ENCODE data around the gene SLC25A38.

DNA sequence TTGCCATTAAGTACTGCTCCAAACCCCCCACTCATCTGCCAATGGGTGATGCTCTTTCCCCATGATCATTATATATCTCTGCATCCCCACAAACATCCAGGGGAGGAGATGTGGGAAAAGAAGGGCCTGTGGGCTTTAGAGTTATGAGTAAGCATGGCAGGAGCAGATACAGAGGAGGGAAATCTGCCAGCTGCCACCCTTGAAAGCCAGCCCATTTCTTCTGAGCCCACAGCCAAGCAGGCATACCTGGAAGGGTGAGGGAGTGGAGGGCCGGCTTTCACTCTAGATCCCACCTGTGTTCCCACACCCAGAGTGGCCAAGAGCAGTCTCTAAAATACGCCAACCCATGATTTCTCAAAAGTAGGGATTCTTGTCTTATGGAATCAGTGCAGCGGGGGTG, 1.7 kb upstream of the SLC25A38 start:
- TF ChIP-seq, protein P1, sequence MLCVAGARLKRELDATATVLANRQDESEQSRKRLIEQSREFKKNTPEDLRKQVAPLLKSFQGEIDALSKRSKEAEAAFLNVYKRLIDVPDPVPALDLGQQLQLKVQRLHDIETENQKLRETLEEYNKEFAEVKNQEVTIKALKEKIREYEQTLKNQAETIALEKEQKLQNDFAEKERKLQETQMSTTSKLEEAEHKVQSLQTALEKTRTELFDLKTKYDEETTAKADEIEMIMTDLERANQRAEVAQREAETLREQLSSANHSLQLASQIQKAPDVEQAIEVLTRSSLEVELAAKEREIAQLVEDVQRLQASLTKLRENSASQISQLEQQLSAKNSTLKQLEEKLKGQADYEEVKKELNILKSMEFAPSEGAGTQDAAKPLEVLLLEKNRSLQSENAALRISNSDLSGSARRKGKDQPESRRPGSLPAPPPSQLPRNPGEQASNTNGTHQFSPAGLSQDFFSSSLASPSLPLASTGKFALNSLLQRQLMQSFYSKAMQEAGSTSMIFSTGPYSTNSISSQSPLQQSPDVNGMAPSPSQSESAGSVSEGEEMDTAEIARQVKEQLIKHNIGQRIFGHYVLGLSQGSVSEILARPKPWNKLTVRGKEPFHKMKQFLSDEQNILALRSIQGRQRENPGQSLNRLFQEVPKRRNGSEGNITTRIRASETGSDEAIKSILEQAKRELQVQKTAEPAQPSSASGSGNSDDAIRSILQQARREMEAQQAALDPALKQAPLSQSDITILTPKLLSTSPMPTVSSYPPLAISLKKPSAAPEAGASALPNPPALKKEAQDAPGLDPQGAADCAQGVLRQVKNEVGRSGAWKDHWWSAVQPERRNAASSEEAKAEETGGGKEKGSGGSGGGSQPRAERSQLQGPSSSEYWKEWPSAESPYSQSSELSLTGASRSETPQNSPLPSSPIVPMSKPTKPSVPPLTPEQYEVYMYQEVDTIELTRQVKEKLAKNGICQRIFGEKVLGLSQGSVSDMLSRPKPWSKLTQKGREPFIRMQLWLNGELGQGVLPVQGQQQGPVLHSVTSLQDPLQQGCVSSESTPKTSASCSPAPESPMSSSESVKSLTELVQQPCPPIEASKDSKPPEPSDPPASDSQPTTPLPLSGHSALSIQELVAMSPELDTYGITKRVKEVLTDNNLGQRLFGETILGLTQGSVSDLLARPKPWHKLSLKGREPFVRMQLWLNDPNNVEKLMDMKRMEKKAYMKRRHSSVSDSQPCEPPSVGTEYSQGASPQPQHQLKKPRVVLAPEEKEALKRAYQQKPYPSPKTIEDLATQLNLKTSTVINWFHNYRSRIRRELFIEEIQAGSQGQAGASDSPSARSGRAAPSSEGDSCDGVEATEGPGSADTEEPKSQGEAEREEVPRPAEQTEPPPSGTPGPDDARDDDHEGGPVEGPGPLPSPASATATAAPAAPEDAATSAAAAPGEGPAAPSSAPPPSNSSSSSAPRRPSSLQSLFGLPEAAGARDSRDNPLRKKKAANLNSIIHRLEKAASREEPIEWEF (IDR thresholded peaks at IDR 0.05; ENCODE audit: insufficient replicate concordance, low read depth, low read length), result no peak
- TF ChIP-seq, protein P2, sequence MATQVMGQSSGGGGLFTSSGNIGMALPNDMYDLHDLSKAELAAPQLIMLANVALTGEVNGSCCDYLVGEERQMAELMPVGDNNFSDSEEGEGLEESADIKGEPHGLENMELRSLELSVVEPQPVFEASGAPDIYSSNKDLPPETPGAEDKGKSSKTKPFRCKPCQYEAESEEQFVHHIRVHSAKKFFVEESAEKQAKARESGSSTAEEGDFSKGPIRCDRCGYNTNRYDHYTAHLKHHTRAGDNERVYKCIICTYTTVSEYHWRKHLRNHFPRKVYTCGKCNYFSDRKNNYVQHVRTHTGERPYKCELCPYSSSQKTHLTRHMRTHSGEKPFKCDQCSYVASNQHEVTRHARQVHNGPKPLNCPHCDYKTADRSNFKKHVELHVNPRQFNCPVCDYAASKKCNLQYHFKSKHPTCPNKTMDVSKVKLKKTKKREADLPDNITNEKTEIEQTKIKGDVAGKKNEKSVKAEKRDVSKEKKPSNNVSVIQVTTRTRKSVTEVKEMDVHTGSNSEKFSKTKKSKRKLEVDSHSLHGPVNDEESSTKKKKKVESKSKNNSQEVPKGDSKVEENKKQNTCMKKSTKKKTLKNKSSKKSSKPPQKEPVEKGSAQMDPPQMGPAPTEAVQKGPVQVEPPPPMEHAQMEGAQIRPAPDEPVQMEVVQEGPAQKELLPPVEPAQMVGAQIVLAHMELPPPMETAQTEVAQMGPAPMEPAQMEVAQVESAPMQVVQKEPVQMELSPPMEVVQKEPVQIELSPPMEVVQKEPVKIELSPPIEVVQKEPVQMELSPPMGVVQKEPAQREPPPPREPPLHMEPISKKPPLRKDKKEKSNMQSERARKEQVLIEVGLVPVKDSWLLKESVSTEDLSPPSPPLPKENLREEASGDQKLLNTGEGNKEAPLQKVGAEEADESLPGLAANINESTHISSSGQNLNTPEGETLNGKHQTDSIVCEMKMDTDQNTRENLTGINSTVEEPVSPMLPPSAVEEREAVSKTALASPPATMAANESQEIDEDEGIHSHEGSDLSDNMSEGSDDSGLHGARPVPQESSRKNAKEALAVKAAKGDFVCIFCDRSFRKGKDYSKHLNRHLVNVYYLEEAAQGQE (IDR thresholded peaks at IDR 0.05; ENCODE audit: low read depth, low read length), result no peak
- TF ChIP-seq CTCF (IDR thresholded peaks at IDR 0.05 in 2 of 3, conservative IDR thresholded peaks at IDR 0.05 in 1 of 3; ENCODE audit: control insufficient read depth in 2 of 3, extremely low read depth in 1 of 3, insufficient read depth in 1 of 3, low read depth in 3 of 3, low read length in 3 of 3) (no peak), POLR2AphosphoS2 (IDR thresholded peaks at IDR 0.05; ENCODE audit: low read depth, low read length) (no peak), NFYA (IDR thresholded peaks at IDR 0.05; ENCODE audit: borderline replicate concordance, low read depth, low read length) (no peak)
- TF ChIP-seq, protein P3, sequence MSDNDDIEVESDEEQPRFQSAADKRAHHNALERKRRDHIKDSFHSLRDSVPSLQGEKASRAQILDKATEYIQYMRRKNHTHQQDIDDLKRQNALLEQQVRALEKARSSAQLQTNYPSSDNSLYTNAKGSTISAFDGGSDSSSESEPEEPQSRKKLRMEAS (IDR thresholded peaks at IDR 0.05; ENCODE audit: low read depth, low read length), result no peak
